ENCODE measurements around the gene ACOT8.
"Not testable (repeated sequence)": the region's sequence is repeated elsewhere in the genome, so short reads cannot be mapped to it uniquely, and the experiment has no call there.

ACOT8 gene

GRCh38 chr20:45886590-45887345, 29.6 kb upstream of the ACOT8 start:
- WGBS, 2 experiments (ENCODE audit: insufficient coverage in 2 of 2) = 92 to 95% methylated on average over 15 of the region's 19 CpGs
- peaks cover 36% of the 10 kb centered on the region for H3K36me3 ChIP-seq (ENCODE audit: control insufficient read depth, insufficient read depth, low read length)
- no peaks in the 10 kb centered on the region for H3K9me3 ChIP-seq (ENCODE audit: control insufficient read depth, low read length)
- no peaks in the 10 kb centered on the region for H3K4me1 ChIP-seq (ENCODE audit: control insufficient read depth, insufficient read depth, low read length, poor library complexity, severe bottlenecking)
- H3K4me3 ChIP-seq (ENCODE audit: extremely low read depth, insufficient read depth, low read length, poor library complexity, severe bottlenecking) = no peak overlapping the region
- no peak overlapping the region for H3K27ac ChIP-seq (ENCODE audit: low read depth, low read length, severe bottlenecking)

GRCh38 chr20:45883100-45883469, 25.9 kb upstream of the ACOT8 start:
- Histone ChIP-seq H3K36me3 (ENCODE audit: control insufficient read depth, insufficient read depth, low read length) (peaks cover 32% of the 10 kb centered on the region), H3K27ac (ENCODE audit: low read depth, low read length, severe bottlenecking) (no peak overlapping the region)
- WGBS, 2 experiments (ENCODE audit: insufficient coverage in 2 of 2) = 89 to 96% methylated on average over 9 of the region's 9 CpGs

GRCh38 chr20:45882469-45883099, 25.4 kb upstream of the ACOT8 start:
- H3K9me3 ChIP-seq (ENCODE audit: control insufficient read depth, low read length) = no peaks in the 10 kb centered on the region
- peaks cover 35% of the 10 kb centered on the region for H3K36me3 ChIP-seq (ENCODE audit: control insufficient read depth, insufficient read depth, low read length)
- no peak overlapping the region for H3K4me3 ChIP-seq (ENCODE audit: extremely low read depth, insufficient read depth, low read length, poor library complexity, severe bottlenecking)
- no peaks in the 10 kb centered on the region for H3K4me1 ChIP-seq (ENCODE audit: control insufficient read depth, insufficient read depth, low read length, poor library complexity, severe bottlenecking)
- 93 to 98% methylated on average over 4 of the region's 4 CpGs for WGBS, 2 experiments (ENCODE audit: insufficient coverage in 2 of 2)
- no peak overlapping the region for H3K27ac ChIP-seq (ENCODE audit: low read depth, low read length, severe bottlenecking)

More at GRCh38 chr20:45883100-45883469, 25.9 kb upstream of the ACOT8 start:
- no peaks in the 10 kb centered on the region for H3K9me3 ChIP-seq (ENCODE audit: control insufficient read depth, low read length)
- H3K4me1 ChIP-seq (ENCODE audit: control insufficient read depth, insufficient read depth, low read length, poor library complexity, severe bottlenecking) = no peaks in the 10 kb centered on the region
- no peak overlapping the region for H3K4me3 ChIP-seq (ENCODE audit: extremely low read depth, insufficient read depth, low read length, poor library complexity, severe bottlenecking)

DNA sequence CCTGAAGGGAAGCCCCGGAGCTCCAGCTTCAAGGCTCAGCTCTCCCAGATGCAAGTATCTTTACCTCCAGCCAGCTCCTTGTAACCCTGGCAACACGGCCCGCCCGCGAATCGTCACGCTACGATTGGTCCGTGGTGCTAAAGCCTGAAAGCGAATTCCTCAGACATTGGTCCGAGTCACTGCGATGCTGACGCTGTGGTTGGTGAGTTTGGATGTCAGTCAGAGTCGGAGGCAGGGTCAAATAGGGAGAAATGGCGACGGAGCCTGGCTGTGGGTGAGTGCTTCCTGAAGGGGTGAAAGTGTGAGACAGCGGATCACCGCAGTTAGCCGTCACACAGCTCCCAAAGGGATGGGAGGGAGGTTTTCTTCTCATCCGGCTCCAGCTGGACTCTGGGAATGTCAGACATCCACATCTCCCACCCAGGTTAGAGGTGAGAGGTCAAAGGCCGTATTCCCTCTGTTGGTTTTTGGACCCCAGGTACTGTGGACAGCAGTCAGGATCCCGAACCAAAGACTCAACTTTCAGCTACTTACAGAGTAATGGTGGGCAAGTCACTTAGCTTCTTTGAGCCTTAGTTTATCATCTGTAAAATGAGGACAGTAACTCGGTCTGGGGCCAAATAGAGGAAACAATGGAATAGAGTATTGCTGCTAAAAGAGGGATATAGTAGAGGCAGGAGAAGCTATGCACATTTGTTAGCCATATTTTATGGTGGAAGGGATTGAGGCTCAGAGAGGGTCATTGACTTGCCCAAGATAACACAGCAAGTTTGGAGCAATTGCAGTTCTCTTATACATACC, 24.0 kb upstream of the ACOT8 start, which contains the start of gene ZSWIM1:
ZSWIM1 (plus strand) TSS at position 240 of the 801 bp plus-strand sequence. CDS start 1,366 bp downstream, outside the sequence.
- WGBS, 2 experiments (ENCODE audit: insufficient coverage in 2 of 2) = 0 to 1% methylated on average over 7 to 17 of the region's 23 CpGs
- H3K27ac ChIP-seq (ENCODE audit: low read depth, low read length, severe bottlenecking) = peak within 1 kb of the TSS; percentile 75
- no peaks in the 10 kb centered on the region for H3K4me1 ChIP-seq (ENCODE audit: control insufficient read depth, insufficient read depth, low read length, poor library complexity, severe bottlenecking)
- H3K9me3 ChIP-seq (ENCODE audit: control insufficient read depth, low read length) = no peaks in the 10 kb centered on the region
- H3K36me3 ChIP-seq (ENCODE audit: control insufficient read depth, insufficient read depth, low read length) = peaks cover 40% of the 10 kb centered on the region
- H3K4me3 ChIP-seq (ENCODE audit: extremely low read depth, insufficient read depth, low read length, poor library complexity, severe bottlenecking) = peak within 1 kb of the TSS; percentile 81

- Histone ChIP-seq H3K9me3 (ENCODE audit: control insufficient read depth, low read length) (no peaks in the 10 kb centered on the region), H3K4me3 (ENCODE audit: extremely low read depth, insufficient read depth, low read length, poor library complexity, severe bottlenecking) (no peak overlapping the region), H3K4me1 (ENCODE audit: control insufficient read depth, insufficient read depth, low read length, poor library complexity, severe bottlenecking) (no peaks in the 10 kb centered on the region), H3K36me3 (ENCODE audit: control insufficient read depth, insufficient read depth, low read length) (peaks cover 30% of the 10 kb centered on the region), H3K27ac (ENCODE audit: low read depth, low read length, severe bottlenecking) (no peak overlapping the region)
- 90 to 91% methylated on average over 12 to 13 of the region's 13 CpGs for WGBS, 2 experiments (ENCODE audit: insufficient coverage in 2 of 2)
Measured at GRCh38 chr20:45878076-45878761, 21.0 kb upstream of the ACOT8 start.

- Histone ChIP-seq H3K36me3 (ENCODE audit: control insufficient read depth, insufficient read depth, low read length) (peaks cover 16% of the 10 kb centered on the region), H3K27ac (ENCODE audit: low read depth, low read length, severe bottlenecking) (no peak overlapping the region), H3K4me1 (ENCODE audit: control insufficient read depth, insufficient read depth, low read length, poor library complexity, severe bottlenecking) (no peaks in the 10 kb centered on the region), H3K9me3 (ENCODE audit: control insufficient read depth, low read length) (no peaks in the 10 kb centered on the region), H3K4me3 (ENCODE audit: extremely low read depth, insufficient read depth, low read length, poor library complexity, severe bottlenecking) (no peak overlapping the region)
- WGBS, 2 experiments (ENCODE audit: insufficient coverage in 2 of 2) = 89 to 94% methylated on average over 3 to 4 of the region's 4 CpGs
Measured at GRCh38 chr20:45874576-45874975, 17.4 kb upstream of the ACOT8 start.

DNA sequence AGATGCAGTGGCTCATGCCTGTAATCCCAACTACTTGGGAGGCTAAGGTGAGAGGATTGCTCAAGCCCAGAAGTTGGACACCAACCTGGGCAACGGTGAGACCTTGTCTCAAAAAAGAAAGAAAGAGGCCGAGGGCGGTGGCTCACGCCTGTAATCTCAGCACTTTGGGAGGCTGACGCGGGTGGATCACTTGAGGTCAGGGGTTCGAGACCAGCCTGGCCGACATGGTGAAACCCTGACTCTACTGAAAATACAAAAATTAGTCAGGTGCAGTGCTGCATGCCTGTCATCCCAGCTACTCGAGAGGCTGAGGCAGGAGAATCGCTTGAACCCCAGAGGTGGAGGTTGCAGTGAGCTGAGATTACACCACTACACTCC, 16.9 kb upstream of the ACOT8 start:
- peaks cover 16% of the 10 kb centered on the region for H3K36me3 ChIP-seq (ENCODE audit: control insufficient read depth, insufficient read depth, low read length)
- H3K27ac ChIP-seq (ENCODE audit: low read depth, low read length, severe bottlenecking); H3K4me1 ChIP-seq (ENCODE audit: control insufficient read depth, insufficient read depth, low read length, poor library complexity, severe bottlenecking); H3K4me3 ChIP-seq (ENCODE audit: extremely low read depth, insufficient read depth, low read length, poor library complexity, severe bottlenecking); H3K9me3 ChIP-seq (ENCODE audit: control insufficient read depth, low read length): not testable (repeated sequence)
- 95% methylated on average over 10 of the region's 10 CpGs for WGBS, 2 experiments (ENCODE audit: insufficient coverage in 2 of 2)

DNA sequence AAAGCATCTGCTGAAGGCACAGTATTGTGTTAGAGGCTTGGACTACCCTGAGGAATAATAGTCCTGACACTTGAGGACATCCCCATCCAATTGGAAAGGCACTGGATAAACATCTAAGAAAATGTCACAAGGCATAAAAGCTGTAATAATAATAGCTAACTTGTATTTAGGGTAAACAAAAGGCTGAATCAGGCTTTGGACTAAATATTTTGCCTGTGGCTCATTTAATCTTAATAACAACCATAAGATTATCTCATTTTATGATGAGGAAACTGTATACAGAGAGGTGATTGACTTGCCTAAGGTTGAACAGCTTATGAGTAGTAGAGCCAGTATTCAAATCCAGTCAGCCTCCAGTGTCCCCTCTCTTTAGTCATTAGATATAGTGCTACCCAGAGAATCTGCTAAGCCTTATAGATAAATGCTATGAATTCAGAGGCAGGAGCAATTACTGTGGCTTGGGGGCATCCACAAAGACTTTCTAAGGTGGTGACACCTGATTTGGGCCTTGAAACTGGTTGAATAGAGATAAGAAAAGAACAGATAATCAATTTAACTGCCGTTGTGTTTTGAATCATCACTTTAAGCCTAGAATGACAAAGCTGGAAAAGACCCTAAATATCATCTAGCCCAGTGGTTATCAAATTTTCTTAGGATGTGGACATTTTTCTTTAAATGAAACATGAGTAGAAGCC, 16.4 kb upstream of the ACOT8 start:
- Histone ChIP-seq H3K9me3 (ENCODE audit: control insufficient read depth, low read length) (no peaks in the 10 kb centered on the region), H3K27ac (ENCODE audit: low read depth, low read length, severe bottlenecking) (no peak overlapping the region), H3K36me3 (ENCODE audit: control insufficient read depth, insufficient read depth, low read length) (peaks cover 16% of the 10 kb centered on the region), H3K4me1 (ENCODE audit: control insufficient read depth, insufficient read depth, low read length, poor library complexity, severe bottlenecking) (no peaks in the 10 kb centered on the region), H3K4me3 (ENCODE audit: extremely low read depth, insufficient read depth, low read length, poor library complexity, severe bottlenecking) (no peak overlapping the region)
- WGBS, 2 experiments (ENCODE audit: insufficient coverage in 2 of 2) = 88% methylated on average over 1 of the region's 1 CpG; no CpG with 5 or more reads in 1 of the 2 experiments

DNA sequence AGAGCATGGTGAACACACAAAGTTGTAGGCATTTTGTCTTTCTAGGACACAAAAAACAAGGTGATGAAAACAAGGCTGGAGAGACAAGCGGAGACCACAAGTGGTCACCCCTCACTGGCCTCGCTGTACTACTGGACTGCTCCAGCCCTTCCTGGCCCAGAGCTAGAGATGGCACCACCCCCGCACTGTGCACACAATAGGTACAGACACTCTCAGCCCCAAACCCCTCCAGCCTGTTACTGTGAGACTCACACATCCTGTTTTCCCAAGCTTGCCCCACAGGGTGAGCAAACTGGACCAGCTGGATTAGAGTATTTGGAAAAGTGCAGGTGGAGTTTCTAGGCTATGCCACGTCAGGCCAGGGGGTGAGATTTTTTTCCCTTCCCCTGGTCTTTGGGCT, 15.4 kb upstream of the ACOT8 start:
- 86 to 100% methylated on average over 1 to 2 of the region's 4 CpGs for WGBS, 2 experiments (ENCODE audit: insufficient coverage in 2 of 2)
- H3K27ac ChIP-seq (ENCODE audit: low read depth, low read length, severe bottlenecking) = no peak overlapping the region
- no peaks in the 10 kb centered on the region for H3K4me1 ChIP-seq (ENCODE audit: control insufficient read depth, insufficient read depth, low read length, poor library complexity, severe bottlenecking)
- H3K4me3 ChIP-seq (ENCODE audit: extremely low read depth, insufficient read depth, low read length, poor library complexity, severe bottlenecking) = no peak overlapping the region
- H3K9me3 ChIP-seq (ENCODE audit: control insufficient read depth, low read length) = no peaks in the 10 kb centered on the region
- peaks cover 12% of the 10 kb centered on the region for H3K36me3 ChIP-seq (ENCODE audit: control insufficient read depth, insufficient read depth, low read length)

GRCh38 chr20:45867819-45868176, 10.6 kb upstream of the ACOT8 start:
- H3K4me1 ChIP-seq (ENCODE audit: control insufficient read depth, insufficient read depth, low read length, poor library complexity, severe bottlenecking) = no peaks in the 10 kb centered on the region
- H3K36me3 ChIP-seq (ENCODE audit: control insufficient read depth, insufficient read depth, low read length) = no peaks in the 10 kb centered on the region
- H3K27ac ChIP-seq (ENCODE audit: low read depth, low read length, severe bottlenecking) = no peak overlapping the region
- H3K4me3 ChIP-seq (ENCODE audit: extremely low read depth, insufficient read depth, low read length, poor library complexity, severe bottlenecking) = no peak overlapping the region
- no peaks in the 10 kb centered on the region for H3K9me3 ChIP-seq (ENCODE audit: control insufficient read depth, low read length)

Measured in mesodermal cell (in vitro differentiated cells).